Heart right ventricle (tissue), 16 donors: Measurements from ENCODE around the gene EFHD2. TPM values are rescaled to one million over a fixed set of nuclear protein-coding genes. Genes with fewer than 3 reads are reported as not detected.

ENCODE experiments used
- ATAC-seq, 8 donors: fragments of 200-7000 bp; cut with Tn5 transposase; one replicate each; pipeline ENCODE4 v1.9.1; 2020; ENCODE audit warnings: mild to moderate bottlenecking in 8 of 8, moderate library complexity in 8 of 8, moderate number of reproducible peaks in 1 of 8
- DNase-seq, 2 donors: peaks; one replicate each; pipeline ENCODE4 v3.0.0-alpha.2; 2020
- H3K27ac ChIP-seq, 10 donors: fragments of 200-600 bp; sonication (generic) in 2 of 10; one replicate each; pipeline versions ENCODE4 v1.5.0 to v1.8.0; 2020 to 2022; ENCODE audit warnings: mild to moderate bottlenecking in 3 of 10
- H3K27me3 ChIP-seq, 7 donors: fragments of 200-600 bp; one replicate each; pipeline ENCODE4 v1.8.0; 2021 to 2022; ENCODE audit warnings: mild to moderate bottlenecking in 2 of 7
- H3K36me3 ChIP-seq, 9 donors: fragments of 200-600 bp; sonication (generic) in 1 of 9; one replicate each; pipeline versions ENCODE4 v1.5.0 to v1.8.0; 2020 to 2022; ENCODE audit warnings: mild to moderate bottlenecking in 2 of 9
- H3K4me1 ChIP-seq, 9 donors: fragments of 200-600 bp; sonication (generic) in 1 of 9; one replicate each; pipeline versions ENCODE4 v1.5.0 to v1.8.0; 2020 to 2022; ENCODE audit warnings: mild to moderate bottlenecking in 4 of 9
- H3K4me3 ChIP-seq, 10 donors: fragments of 200-600 bp; sonication (generic) in 2 of 10; one replicate each; pipeline versions ENCODE4 v1.5.0 to v1.8.0; 2020 to 2022; ENCODE audit warnings: mild to moderate bottlenecking in 7 of 10, moderate library complexity in 2 of 10
- H3K9me3 ChIP-seq, 11 donors: fragments of 200-600 bp in 10 of 11; sonication (generic) in 2 of 11; one replicate each; pipeline versions ENCODE4 v1.5.0 to v1.8.0; 2013 to 2022; ENCODE audit warnings: mild to moderate bottlenecking in 2 of 11, control low read depth in 1 of 11, moderate library complexity in 1 of 11
- WGBS, 2 donors: extraction: QIAGEN DNeasy Blood & Tissue Kit; methylation state at CpG; one replicate each; pipeline ENCODE4 v1.1.7; 2013; ENCODE audit warnings: inconsistent platforms in 1 of 2; 5-methylcytosine and 5-hydroxymethylcytosine counted together
- intact Hi-C, 10 donors: fragments of 100-400 bp; cut with DNase I; formaldehyde crosslinking; loops; one replicate each; pipeline versions ENCODE4 v1.11.1 to v1.14.2; 2022
- polyA plus RNA-seq, 2 donors: library from polyadenylated mRNA; stranded (reverse); fragments of 200-250 nt; gene quantifications; one replicate each; pipeline ENCODE4 v1.2.3, GENCODE V29; 2013
- total RNA-seq, 10 donors: library from RNA; stranded (reverse); fragmentation: NEBNext Ultra II Directional in 3 of 10; extraction: Animal tissue kit (Norgen Biotek cat#: 25700) in 3 of 10; gene quantifications; one replicate each; pipeline versions ENCODE4 v1.2.1 to v1.2.4, GENCODE V29; 2021 to 2023
- TF ChIP-seq, protein P1 (sequence below), 9 donors: fragments of 200-600 bp; sonication (generic) in 2 of 9; IDR thresholded peaks; one replicate each; pipeline versions ENCODE4 v1.5.0 to v1.8.0; 2021 to 2022; ENCODE audit warnings: antibody characterized with exemption in 9 of 9, mild to moderate bottlenecking in 5 of 9, moderate library complexity in 1 of 9
- donor health status: Arrhythmogenic right ventricular cardiomyopathy.
- donor health status: ischemic (EF 13 %, LVEDD 7.1; RV severe dilation, severe dysfunction).
- donor health status: healthy with polysubstance abuse.
- donor health status: DM: no; HTN: yes; CAD: no.
- donor health status: DM: no; HTN: no; CAD: no.
- donor health status: ischemic (EF 25% LVEDD 6.9; RV normal size, moderate dysfunction).
- donor health status: ischemic (EF 25% LVEDD 5.7; RV mildly dilated, moderate dysfunction).
- donor health status: healthy.
- donor health status: DM: yes; HTN: yes; CAD: no.
- donor health status: Ischemic cardiomyopathy.
- donor health status: ischemic (EF 35%, LVEDD 5.7; RV mildly dilated, moderate dysfunction).
- donor health status: nonischemic (EF 11% LVEDD 7.7; RV severe dilation, severe dysfunction).
- donor health status: DM: yes; HTN: yes; CAD: no.
- donor health status: PGD.
- donor health status: ischemic (EF 29% LVEDD 5.4; RV normal size, mild dysfunction).
- donor health status: nonischemic (EF 23%, LVEDD 6.1; RV moderate dilation, normal function).

EFHD2 gene
- total and polyA plus RNA-seq, 12 donors: 9.4 to 32.1 (median 14.7) TPM

DNA sequence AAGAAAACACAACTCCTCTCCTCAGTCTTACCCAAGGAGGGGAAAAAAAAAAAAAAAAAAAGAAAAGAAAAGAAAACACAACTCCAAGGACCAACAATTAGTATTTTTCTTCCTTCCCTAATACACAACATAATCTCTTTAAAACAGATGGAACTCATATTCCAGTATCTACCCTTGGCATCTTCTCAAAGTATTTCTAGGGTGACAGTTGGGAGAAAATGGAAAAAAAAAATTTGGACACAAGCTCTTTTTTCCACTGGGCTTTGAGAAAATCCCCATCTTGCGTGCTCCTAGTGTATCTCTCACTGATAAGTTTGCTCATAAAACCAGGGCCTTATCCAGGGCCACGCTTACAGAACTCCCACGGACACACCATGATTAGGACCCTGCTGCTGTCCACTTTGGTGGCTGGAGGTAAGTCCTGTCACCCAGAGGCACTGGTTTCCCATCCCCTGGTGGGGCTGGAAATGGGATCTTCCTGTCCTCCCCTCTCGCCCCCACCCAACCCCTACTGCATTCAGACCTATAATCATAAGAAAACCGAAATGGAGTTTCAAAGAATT is 66.1 kb downstream of the EFHD2 start, which contains the start of gene CELA2B:
Gene CELA2B (plus strand): TSS at position 353 of the 563 bp plus-strand sequence. CDS start 22 bp downstream, at position 375.
- intact Hi-C loops: no loop called here
- H3K36me3 ChIP-seq: no peaks in the 10 kb centered on the region
- H3K27me3 ChIP-seq: no peaks in the 10 kb centered on the region
- H3K9me3 ChIP-seq: no peaks in the 10 kb centered on the region
- WGBS, 2 donors: 63 to 71% methylated on average over 5 of the region's 5 CpGs
- no peak for DNase-seq
- H3K27ac ChIP-seq: no peak within 1 kb of the TSS
- H3K4me3 ChIP-seq: no peak within 1 kb of the TSS
- H3K4me1 ChIP-seq: no peaks in the 10 kb centered on the region
- TF ChIP-seq, protein P1, sequence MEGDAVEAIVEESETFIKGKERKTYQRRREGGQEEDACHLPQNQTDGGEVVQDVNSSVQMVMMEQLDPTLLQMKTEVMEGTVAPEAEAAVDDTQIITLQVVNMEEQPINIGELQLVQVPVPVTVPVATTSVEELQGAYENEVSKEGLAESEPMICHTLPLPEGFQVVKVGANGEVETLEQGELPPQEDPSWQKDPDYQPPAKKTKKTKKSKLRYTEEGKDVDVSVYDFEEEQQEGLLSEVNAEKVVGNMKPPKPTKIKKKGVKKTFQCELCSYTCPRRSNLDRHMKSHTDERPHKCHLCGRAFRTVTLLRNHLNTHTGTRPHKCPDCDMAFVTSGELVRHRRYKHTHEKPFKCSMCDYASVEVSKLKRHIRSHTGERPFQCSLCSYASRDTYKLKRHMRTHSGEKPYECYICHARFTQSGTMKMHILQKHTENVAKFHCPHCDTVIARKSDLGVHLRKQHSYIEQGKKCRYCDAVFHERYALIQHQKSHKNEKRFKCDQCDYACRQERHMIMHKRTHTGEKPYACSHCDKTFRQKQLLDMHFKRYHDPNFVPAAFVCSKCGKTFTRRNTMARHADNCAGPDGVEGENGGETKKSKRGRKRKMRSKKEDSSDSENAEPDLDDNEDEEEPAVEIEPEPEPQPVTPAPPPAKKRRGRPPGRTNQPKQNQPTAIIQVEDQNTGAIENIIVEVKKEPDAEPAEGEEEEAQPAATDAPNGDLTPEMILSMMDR (IDR thresholded peaks at IDR 0.05): no peak
- ATAC-seq: no peak

DNA sequence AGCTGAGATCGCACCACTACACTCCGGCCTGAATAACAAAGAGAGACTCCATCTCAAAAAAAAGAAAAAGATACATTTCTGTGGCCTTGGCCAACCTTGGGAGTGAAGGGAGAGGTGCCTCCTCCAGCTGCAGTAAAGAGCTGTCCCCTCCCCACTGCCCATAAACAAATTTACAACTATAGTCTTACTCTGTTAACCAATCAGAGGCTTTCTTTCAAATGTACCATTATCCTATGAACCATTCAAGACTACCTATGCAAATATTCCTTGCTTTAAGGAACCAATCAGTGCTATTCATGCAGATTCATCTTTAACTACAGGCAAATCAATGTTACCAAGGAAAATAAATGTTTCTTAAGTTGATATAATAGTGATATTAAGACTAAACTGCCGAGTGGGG is 67.2 kb downstream of the EFHD2 start:
- ATAC-seq (no peak), DNase-seq (no peak)
- Histone ChIP-seq H3K27me3 (no peaks in the 10 kb centered on the region), H3K4me3 (no peak overlapping the region), H3K27ac (no peak overlapping the region), H3K36me3 (no peaks in the 10 kb centered on the region), H3K9me3 (no peaks in the 10 kb centered on the region), H3K4me1 (peaks cover 0 to under 1% (median 0%) of the 10 kb centered on the region in 9 donors)
- TF ChIP-seq, protein P1 (IDR thresholded peaks at IDR 0.05): no peak
- 96 to 98% methylated on average over 3 of the region's 3 CpGs for WGBS, 2 donors
- intact Hi-C loops: no loop called here

DNA sequence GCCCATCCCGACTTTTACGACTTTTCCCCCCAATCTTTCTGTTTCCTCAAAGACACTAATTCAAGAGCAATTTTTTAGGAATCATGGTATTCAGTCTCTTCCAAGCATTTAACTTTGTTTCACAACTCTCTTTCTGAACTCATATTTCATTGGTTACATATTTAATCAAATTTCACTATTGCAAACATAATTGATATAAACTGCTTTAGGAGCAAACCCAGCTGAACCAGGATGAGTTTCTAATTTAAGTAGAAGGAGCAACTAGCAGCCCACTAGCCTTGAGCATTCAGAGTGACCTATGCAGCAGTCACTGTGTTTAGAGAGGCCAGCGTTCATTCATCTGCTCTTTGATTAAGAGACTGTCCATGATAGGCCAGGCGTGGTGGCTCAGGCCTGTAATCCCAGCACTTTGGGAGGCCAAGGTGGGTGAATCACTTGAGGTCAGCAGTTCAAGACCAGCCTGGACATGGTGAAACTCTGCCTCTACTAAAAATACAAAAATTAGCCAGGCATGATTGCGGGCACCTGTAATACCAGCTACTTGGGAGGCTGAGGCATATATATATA is 68.0 kb downstream of the EFHD2 start:
- no peak overlapping the region for H3K27ac ChIP-seq
- ATAC-seq (no peak), DNase-seq (no peak)
- H3K9me3 ChIP-seq: no peaks in the 10 kb centered on the region
- H3K36me3 ChIP-seq: no peaks in the 10 kb centered on the region
- H3K27me3 ChIP-seq: no peaks in the 10 kb centered on the region
- WGBS, 2 donors: 92 to 94% methylated on average over 5 of the region's 5 CpGs
- intact Hi-C loops: no loop called here
- TF ChIP-seq, protein P1 (IDR thresholded peaks at IDR 0.05): no peak
- peaks cover 0 to 3% (median 0%) of the 10 kb centered on the region in 9 donors for H3K4me1 ChIP-seq
- no peak overlapping the region for H3K4me3 ChIP-seq

Other genes starting within 250 kb of the EFHD2 start
- gene FHAD1, start 162.7 kb upstream of the EFHD2 start, total RNA-seq: 1 to 10 TPM in 1 of 10 donors, under 1 TPM in 4, not detected in 5; 0.12 to 1.0 (median 0.30) TPM
- gene FHAD1, start 162.7 kb upstream of the EFHD2 start, polyA plus RNA-seq: under 1 TPM; 0.06 to 0.07 TPM
- 1 to 10 TPM in 3 of 10 donors, under 1 TPM in 4, not detected in 3; 0.42 to 1.6 (median 0.93) TPM for gene CTRC, start 28.6 kb downstream of the EFHD2 start, total RNA-seq
- under 1 TPM in 1 of 2 donors, not detected in 1; 0.41 TPM for gene CTRC, start 28.6 kb downstream of the EFHD2 start, polyA plus RNA-seq
- gene CELA2A, start 46.8 kb downstream of the EFHD2 start, total RNA-seq: 1 to 10 TPM in 5 of 10 donors, under 1 TPM in 2, not detected in 3; 0.85 to 1.6 (median 1.2) TPM
- gene CELA2A, start 46.8 kb downstream of the EFHD2 start, polyA plus RNA-seq: under 1 TPM in 1 of 2 donors, not detected in 1; 0.09 TPM
- gene CELA2B, start 66.2 kb downstream of the EFHD2 start, total RNA-seq: not detected
- not detected for gene CELA2B, start 66.2 kb downstream of the EFHD2 start, polyA plus RNA-seq
- gene CASP9, start 114.3 kb downstream of the EFHD2 start, total RNA-seq: 10 to 100 TPM in 9 of 10 donors, 1 to 10 TPM in 1; 8.6 to 16.6 (median 14.2) TPM
- 10 to 100 TPM; 14.3 to 22.2 TPM for gene CASP9, start 114.3 kb downstream of the EFHD2 start, polyA plus RNA-seq
- gene DNAJC16, start 117.0 kb downstream of the EFHD2 start, total RNA-seq: 10 to 100 TPM; 13.7 to 22.8 (median 19.1) TPM
- gene DNAJC16, start 117.0 kb downstream of the EFHD2 start, polyA plus RNA-seq: 1 to 10 TPM; 4.7 to 6.4 TPM
- gene AGMAT, start 175.2 kb downstream of the EFHD2 start, total RNA-seq: under 1 TPM in 6 of 10 donors, not detected in 4; 0.13 to 0.30 (median 0.24) TPM
- gene AGMAT, start 175.2 kb downstream of the EFHD2 start, polyA plus RNA-seq: under 1 TPM in 1 of 2 donors, not detected in 1; 0.06 TPM
- 10 to 100 TPM; 17.7 to 29.6 (median 24.7) TPM for gene DDI2, start 207.6 kb downstream of the EFHD2 start, total RNA-seq
- 10 to 100 TPM in 1 of 2 donors, 1 to 10 TPM in 1; 2.1 to 10.8 TPM for gene DDI2, start 207.6 kb downstream of the EFHD2 start, polyA plus RNA-seq